Keratinocyte (primary cell): Measurements from ENCODE around the gene ARID5A.

Source experiments
- CTCF ChIP-seq, 3 experiments: IDR thresholded peaks in 1 of 3; conservative IDR thresholded peaks in 1 of 3; optimal IDR thresholded peaks in 1 of 3; 2 replicates in 2 of 3; 3 replicates in 1 of 3; pipeline versions ENCODE3 to v1.5.1; 2011; ENCODE audit warnings: low read length in 3 of 3, mild to moderate bottlenecking in 3 of 3, moderate library complexity in 2 of 3, control low read depth in 1 of 3, inconsistent platforms in 1 of 3; ENCODE audit not compliant: insufficient read depth in 2 of 3; ENCODE audit errors: extremely low read depth in 1 of 3
- EZH2 ChIP-seq: IDR thresholded peaks from one replicate; pipeline ENCODE4 v1.6.1; 2012; ENCODE audit warnings: inconsistent platforms, mild to moderate bottlenecking, low read length, moderate library complexity

GRCh38 chr2:96534701-96535181 is 1.8 kb upstream of the ARID5A start:
- TF ChIP-seq CTCF (optimal IDR thresholded peaks at IDR 0.05 in 1 of 3, IDR thresholded peaks at IDR 0.05 in 1 of 3, conservative IDR thresholded peaks at IDR 0.05 in 1 of 3; ENCODE audit: extremely low read depth in 1 of 3, insufficient read depth in 2 of 3, low read length in 3 of 3) = no peak
- no peak for TF ChIP-seq EZH2
